Chondrocyte (in vitro differentiated cells): ENCODE results near the gene MSL1. TPM values are rescaled to one million over a fixed set of nuclear protein-coding genes. Genes with fewer than 3 reads are reported as not detected.

Experiments
- DNase-seq: peaks from one replicate; pipeline ENCODE4 v3.0.0; 2021; ENCODE audit warnings: mixed read lengths, low spot score
- H3K27ac Mint-ChIP-seq: one replicate; pipeline ENCODE4 v1.8.0; 2021; ENCODE audit warnings: mild to moderate bottlenecking, moderate library complexity, mixed read lengths; ENCODE audit not compliant: unreplicated experiment
- H3K27me3 Mint-ChIP-seq: 2 replicates; pipeline ENCODE4 v1.8.0; 2021; ENCODE audit warnings: low read depth, mixed read lengths
- H3K36me3 Mint-ChIP-seq: 2 replicates; pipeline ENCODE4 v1.8.0; 2021; ENCODE audit warnings: low read depth, mixed read lengths
- H3K4me1 Mint-ChIP-seq: 2 replicates; pipeline ENCODE4 v1.8.0; 2021; ENCODE audit warnings: low read depth, mild to moderate bottlenecking, mixed read lengths
- H3K4me3 Mint-ChIP-seq: one replicate; pipeline ENCODE4 v1.8.0; 2021; ENCODE audit warnings: mild to moderate bottlenecking, moderate library complexity, mixed read lengths; ENCODE audit not compliant: unreplicated experiment
- H3K9me3 Mint-ChIP-seq: 2 replicates; pipeline ENCODE4 v1.8.0; 2021; ENCODE audit warnings: low read depth, mixed read lengths
- CTCF ChIP-seq: fragments of 200-600 bp; sonication (generic); IDR thresholded peaks from 2 replicates; pipeline ENCODE4 v1.5.0; 2021; ENCODE audit warnings: antibody characterized with exemption, mild to moderate bottlenecking, moderate library complexity
- total RNA-seq: library from RNA; stranded (reverse); gene quantifications from 3 replicates; pipeline ENCODE4 v1.2.1, GENCODE V29; 2021

MSL1 gene
- total RNA-seq, 1 donor from 2014 or later: 96.2 TPM

- H3K4me1 Mint-ChIP-seq: peaks cover 55% of the 10 kb centered on the region
- no peaks in the 10 kb centered on the region for H3K9me3 Mint-ChIP-seq
- peak overlapping the region; percentile 87 for H3K4me3 Mint-ChIP-seq
- H3K27ac Mint-ChIP-seq: peak overlapping the region; percentile 98
- no peaks in the 10 kb centered on the region for H3K27me3 Mint-ChIP-seq
- no peak for TF ChIP-seq CTCF
- H3K36me3 Mint-ChIP-seq: peaks cover 10% of the 10 kb centered on the region
- DNase-seq: no peak
Measured at GRCh38 chr17:40099619-40100418, 22.0 kb upstream of the MSL1 start.

- no peak for DNase-seq
- H3K27ac Mint-ChIP-seq: peak within 1 kb of the TSS; percentile 98
- peak within 1 kb of the TSS; percentile 87 for H3K4me3 Mint-ChIP-seq
- H3K4me1 Mint-ChIP-seq: peaks cover 60% of the 10 kb centered on the region
- no peaks in the 10 kb centered on the region for H3K27me3 Mint-ChIP-seq
- no peaks in the 10 kb centered on the region for H3K9me3 Mint-ChIP-seq
- no peak for TF ChIP-seq CTCF
- H3K36me3 Mint-ChIP-seq: peaks cover 10% of the 10 kb centered on the region
Measured at GRCh38 chr17:40100419-40100668, 21.4 kb upstream of the MSL1 start, which contains the start of gene NR1D1. NR1D1 (minus strand) TSS chr17:40100589; CDS start chr17:40100094, 495 bp downstream.

- H3K9me3 Mint-ChIP-seq: no peaks in the 10 kb centered on the region
- H3K27ac Mint-ChIP-seq: peak overlapping the region; percentile 98
- no peak for TF ChIP-seq CTCF
- peaks cover 6% of the 10 kb centered on the region for H3K36me3 Mint-ChIP-seq
- H3K27me3 Mint-ChIP-seq: no peaks in the 10 kb centered on the region
- H3K4me1 Mint-ChIP-seq: peaks cover 60% of the 10 kb centered on the region
- H3K4me3 Mint-ChIP-seq: peak overlapping the region; percentile 87
- peak; percentile 100 for DNase-seq
Measured at GRCh38 chr17:40100669-40101366, 21.0 kb upstream of the MSL1 start.

GRCh38 chr17:40101367-40102210 lies 20.2 kb upstream of the MSL1 start:
- no peak for TF ChIP-seq CTCF
- H3K9me3 Mint-ChIP-seq: no peaks in the 10 kb centered on the region
- DNase-seq: no peak
- no peaks in the 10 kb centered on the region for H3K27me3 Mint-ChIP-seq
- peak overlapping the region; percentile 98 for H3K27ac Mint-ChIP-seq
- peaks cover 3% of the 10 kb centered on the region for H3K36me3 Mint-ChIP-seq
- H3K4me1 Mint-ChIP-seq: peaks cover 58% of the 10 kb centered on the region
- no peak overlapping the region for H3K4me3 Mint-ChIP-seq

GRCh38 chr17:40103071-40103661 lies 18.6 kb upstream of the MSL1 start:
- Mint-ChIP-seq H3K27ac (no peak overlapping the region), H3K9me3 (no peaks in the 10 kb centered on the region), H3K4me3 (no peak overlapping the region), H3K4me1 (peaks cover 67% of the 10 kb centered on the region), H3K36me3 (no peaks in the 10 kb centered on the region), H3K27me3 (no peaks in the 10 kb centered on the region)
- no peak for TF ChIP-seq CTCF
- DNase-seq: no peak
